ENCODE results near the gene NSUN2. TPM values are rescaled to one million over a fixed set of nuclear protein-coding genes. Genes with fewer than 3 reads are reported as not detected.

The NSUN2 gene
- total RNA-seq, 6 experiments from 2014 or later = 24.6 to 42.5 (median 29.1) TPM

DNA sequence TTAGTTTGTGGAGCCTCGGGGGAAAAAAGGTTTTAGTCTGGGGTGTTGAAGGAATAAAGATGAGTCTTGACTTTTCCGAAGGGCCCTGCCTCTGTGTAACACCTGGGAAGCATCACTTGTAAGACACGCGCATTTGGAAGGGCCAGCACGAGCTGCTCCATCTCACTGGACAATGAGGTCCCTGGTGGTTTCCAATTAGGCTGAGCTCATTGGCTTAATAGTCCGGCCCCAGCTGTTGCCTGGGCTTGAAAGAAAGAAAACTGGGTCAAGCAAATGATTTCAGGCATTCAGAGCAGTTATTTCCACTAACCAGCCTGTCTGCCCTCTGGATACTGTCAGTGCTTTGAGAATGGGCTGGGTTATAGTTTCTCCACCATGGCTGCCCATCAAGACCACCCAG, 64.5 kb downstream of the NSUN2 start:
- 61% methylated on average over 4 of the region's 6 CpGs for WGBS (ENCODE audit: insufficient coverage, low coverage, low lambda C conversion rate, missing lambda C conversion rate)
- ATAC-seq = no peak
- H3K4me1 ChIP-seq = no peaks in the 10 kb centered on the region
- H3K27ac ChIP-seq = no peak overlapping the region
- H3K27me3 ChIP-seq = no peaks in the 10 kb centered on the region
- no peak overlapping the region for H3K4me3 ChIP-seq
- H3K36me3 ChIP-seq = no peaks in the 10 kb centered on the region
- TF ChIP-seq, protein P1, sequence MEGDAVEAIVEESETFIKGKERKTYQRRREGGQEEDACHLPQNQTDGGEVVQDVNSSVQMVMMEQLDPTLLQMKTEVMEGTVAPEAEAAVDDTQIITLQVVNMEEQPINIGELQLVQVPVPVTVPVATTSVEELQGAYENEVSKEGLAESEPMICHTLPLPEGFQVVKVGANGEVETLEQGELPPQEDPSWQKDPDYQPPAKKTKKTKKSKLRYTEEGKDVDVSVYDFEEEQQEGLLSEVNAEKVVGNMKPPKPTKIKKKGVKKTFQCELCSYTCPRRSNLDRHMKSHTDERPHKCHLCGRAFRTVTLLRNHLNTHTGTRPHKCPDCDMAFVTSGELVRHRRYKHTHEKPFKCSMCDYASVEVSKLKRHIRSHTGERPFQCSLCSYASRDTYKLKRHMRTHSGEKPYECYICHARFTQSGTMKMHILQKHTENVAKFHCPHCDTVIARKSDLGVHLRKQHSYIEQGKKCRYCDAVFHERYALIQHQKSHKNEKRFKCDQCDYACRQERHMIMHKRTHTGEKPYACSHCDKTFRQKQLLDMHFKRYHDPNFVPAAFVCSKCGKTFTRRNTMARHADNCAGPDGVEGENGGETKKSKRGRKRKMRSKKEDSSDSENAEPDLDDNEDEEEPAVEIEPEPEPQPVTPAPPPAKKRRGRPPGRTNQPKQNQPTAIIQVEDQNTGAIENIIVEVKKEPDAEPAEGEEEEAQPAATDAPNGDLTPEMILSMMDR (IDR thresholded peaks at IDR 0.05) = no peak
- no peak for TF ChIP-seq POLR2A (IDR thresholded peaks at IDR 0.05)
- no peaks in the 10 kb centered on the region for H3K9me3 ChIP-seq
- intact Hi-C loops (cut with DNase I) = no loop called here
- no peak for DNase-seq

DNA sequence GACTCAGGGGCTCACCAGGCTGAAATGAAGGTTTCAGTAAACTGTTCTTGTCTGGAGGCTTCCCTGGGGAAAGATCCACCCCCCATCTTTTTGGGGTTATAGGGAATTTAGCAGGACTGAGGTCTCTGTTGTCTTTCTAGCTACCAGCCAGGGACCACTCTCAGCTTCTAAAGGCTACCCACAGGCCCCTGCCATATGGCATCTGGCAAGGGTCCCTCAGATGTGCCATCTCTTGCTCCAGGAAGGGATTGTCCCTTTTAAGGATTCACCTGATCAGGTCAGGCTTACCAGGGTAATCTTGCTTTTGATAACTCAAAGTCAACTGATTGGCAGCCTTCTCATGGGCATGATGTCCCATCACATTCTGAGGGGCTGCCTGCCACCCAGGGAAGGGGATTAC, 65.0 kb downstream of the NSUN2 start:
- no peak overlapping the region for H3K27ac ChIP-seq
- TF ChIP-seq, protein P1 (IDR thresholded peaks at IDR 0.05) = no peak
- no peak for TF ChIP-seq POLR2A (IDR thresholded peaks at IDR 0.05)
- DNase-seq (no peak), ATAC-seq (no peak)
- H3K4me1 ChIP-seq = no peaks in the 10 kb centered on the region
- intact Hi-C loops (cut with DNase I) = no loop called here
- H3K4me3 ChIP-seq = no peak overlapping the region
- H3K27me3 ChIP-seq = no peaks in the 10 kb centered on the region
- no peaks in the 10 kb centered on the region for H3K36me3 ChIP-seq
- H3K9me3 ChIP-seq = no peaks in the 10 kb centered on the region

DNA sequence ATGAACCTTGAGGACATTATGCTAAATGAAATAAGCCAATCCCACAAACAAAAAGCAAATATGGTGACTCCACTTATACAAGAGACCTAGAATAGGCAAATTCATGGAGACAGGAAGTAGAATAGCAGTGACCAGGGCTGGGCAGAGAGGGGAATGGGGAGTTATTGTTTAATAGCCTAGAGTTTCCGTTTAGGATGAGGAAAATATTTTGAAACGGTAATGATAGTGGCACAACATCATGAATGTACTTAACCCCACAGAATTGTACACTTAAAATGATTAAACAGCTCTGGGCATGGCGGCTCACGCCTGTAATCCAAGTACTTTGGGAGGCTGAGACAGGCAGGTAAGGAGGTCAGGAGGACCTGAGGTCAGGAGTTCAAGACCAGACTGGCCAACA, 65.8 kb downstream of the NSUN2 start:
- no peaks in the 10 kb centered on the region for H3K9me3 ChIP-seq
- H3K36me3 ChIP-seq = no peaks in the 10 kb centered on the region
- DNase-seq = no peak
- ATAC-seq = no peak
- 86% methylated on average over 4 of the region's 4 CpGs for WGBS (ENCODE audit: insufficient coverage, low coverage, low lambda C conversion rate, missing lambda C conversion rate)
- H3K4me3 ChIP-seq = no peak overlapping the region
- TF ChIP-seq POLR2A (IDR thresholded peaks at IDR 0.05) = no peak
- TF ChIP-seq, protein P1 (IDR thresholded peaks at IDR 0.05) = no peak
- no peak overlapping the region for H3K27ac ChIP-seq
- no peaks in the 10 kb centered on the region for H3K27me3 ChIP-seq
- intact Hi-C loops (cut with DNase I) = no loop called here
- no peaks in the 10 kb centered on the region for H3K4me1 ChIP-seq

DNA sequence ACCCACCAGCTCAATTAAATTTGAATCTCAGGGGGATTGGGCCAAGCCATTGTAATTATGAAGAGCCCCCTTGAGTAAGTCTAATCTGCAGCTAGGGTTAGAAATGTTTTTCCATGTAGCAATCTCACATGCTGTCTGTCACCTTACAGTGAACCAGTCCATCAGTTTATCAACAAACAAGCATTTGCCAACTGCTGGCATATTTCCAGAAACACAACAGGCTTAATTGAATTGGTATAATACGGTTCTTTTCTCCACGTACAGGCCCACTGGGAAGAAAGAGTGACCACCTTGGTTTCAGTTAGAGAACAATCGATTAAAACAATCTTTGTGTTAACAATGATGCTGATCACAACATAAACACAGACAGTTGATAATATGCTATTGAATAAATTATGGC, 67.4 kb downstream of the NSUN2 start:
- Histone ChIP-seq H3K27me3 (no peaks in the 10 kb centered on the region), H3K27ac (no peak overlapping the region), H3K4me1 (no peaks in the 10 kb centered on the region), H3K9me3 (no peaks in the 10 kb centered on the region), H3K4me3 (no peak overlapping the region), H3K36me3 (no peaks in the 10 kb centered on the region)
- ATAC-seq (no peak), DNase-seq (no peak)
- WGBS (ENCODE audit: insufficient coverage, low coverage, low lambda C conversion rate, missing lambda C conversion rate) = 48% methylated on average over 3 of the region's 3 CpGs
- TF ChIP-seq, protein P1 (IDR thresholded peaks at IDR 0.05) = no peak
- TF ChIP-seq POLR2A (IDR thresholded peaks at IDR 0.05) = no peak
- intact Hi-C loops (cut with DNase I) = no loop called here
